ENCODE data around the gene FAR2.
A peak's percentile ranks its signal among the peaks of the same experiment; 100 is the strongest.
"Not testable (repeated sequence)": the region's sequence is repeated elsewhere in the genome, so short reads cannot be mapped to it uniquely, and the experiment has no call there.

Gene FAR2

DNA sequence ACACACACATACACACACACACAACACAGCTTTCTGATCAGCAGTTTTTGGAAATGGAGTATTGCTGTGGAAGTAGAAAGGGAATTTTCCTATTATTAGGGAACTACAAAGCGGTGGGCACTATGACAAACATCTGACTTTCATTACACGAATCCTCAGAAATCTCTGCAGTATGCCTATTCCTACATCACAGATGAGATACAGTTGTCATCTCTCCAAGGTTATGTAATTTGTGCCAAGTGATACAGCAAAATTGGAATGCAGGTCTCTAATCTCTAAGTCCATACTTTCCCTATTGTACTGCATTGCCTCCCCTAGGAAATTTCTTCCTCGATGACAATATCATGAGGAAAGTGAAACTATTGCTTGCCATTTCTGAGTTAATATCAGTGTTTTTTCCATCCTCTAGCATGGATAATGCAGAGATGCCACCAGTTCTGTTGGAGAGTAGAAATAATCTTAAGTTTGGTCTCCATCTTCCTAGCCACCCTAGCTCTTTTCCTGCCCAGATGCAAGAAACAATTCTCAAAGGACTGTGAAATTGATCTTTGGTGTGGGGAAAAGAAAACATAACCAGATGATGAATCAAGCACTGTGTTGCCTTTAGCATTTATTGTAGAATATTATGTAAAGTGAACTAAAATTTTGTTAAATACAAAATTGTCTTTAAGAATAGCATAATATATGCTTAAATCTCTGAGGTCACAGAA lies 137.2 kb downstream of the FAR2 start:
- no peak for DNase-seq

DNA sequence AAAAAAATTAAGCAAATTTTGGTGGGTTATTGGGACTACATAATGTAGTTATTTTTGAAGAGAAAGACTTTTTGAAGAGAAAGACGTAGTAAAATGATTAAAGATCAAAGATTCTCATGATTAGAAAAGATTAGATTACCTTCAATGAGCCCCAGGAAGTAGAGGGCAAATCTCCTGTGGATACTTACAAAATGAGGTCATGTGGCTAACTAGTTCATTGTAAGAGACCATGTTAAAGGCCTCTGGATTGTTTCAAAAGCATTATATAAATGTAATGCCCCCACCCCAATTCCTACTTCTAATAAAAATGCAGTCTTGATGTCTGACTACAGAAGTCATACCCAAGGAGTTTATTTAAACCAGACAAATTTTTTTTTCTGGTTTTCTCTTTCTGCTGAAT lies 138.5 kb downstream of the FAR2 start:
- no peak for DNase-seq

DNA sequence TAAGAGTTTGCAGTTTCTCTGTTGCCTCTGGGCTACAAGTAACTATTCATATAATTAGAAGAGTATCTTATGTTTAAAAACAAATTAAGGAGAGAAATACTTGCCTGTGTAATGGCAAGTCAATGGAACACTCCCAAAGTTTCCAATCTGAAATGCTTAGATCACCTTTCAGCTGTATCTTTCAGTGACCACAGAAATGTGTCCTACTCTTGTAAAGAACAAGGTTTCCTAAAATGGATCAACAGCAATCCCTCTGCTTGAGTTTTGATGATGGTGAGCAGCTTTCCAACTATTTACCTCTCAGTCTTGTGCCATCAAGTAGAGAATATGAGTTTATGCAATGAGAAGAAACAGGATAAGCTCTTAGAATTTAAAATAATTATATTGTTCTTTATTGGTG lies 139.0 kb downstream of the FAR2 start:
- DNase-seq = no peak

DNA sequence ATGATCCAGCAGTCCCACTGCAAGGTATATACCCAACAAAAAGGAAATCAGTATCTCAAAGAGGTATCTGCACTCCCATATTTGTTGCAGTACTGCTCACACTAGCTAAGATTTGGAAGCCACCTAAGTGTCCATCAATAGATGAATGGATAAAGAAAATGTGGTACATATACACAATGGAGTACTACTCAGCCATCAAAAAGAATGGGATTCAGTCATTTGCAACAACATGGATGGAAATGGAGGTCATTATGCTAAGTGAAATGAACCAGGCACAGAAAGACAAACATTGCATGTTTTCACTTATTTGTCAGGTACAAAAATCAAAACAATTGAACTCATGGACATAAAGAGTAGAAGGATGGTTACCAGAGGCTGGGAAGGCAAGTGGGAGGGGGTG lies 141.4 kb downstream of the FAR2 start:
- DNase-seq = not testable (repeated sequence)

DNA sequence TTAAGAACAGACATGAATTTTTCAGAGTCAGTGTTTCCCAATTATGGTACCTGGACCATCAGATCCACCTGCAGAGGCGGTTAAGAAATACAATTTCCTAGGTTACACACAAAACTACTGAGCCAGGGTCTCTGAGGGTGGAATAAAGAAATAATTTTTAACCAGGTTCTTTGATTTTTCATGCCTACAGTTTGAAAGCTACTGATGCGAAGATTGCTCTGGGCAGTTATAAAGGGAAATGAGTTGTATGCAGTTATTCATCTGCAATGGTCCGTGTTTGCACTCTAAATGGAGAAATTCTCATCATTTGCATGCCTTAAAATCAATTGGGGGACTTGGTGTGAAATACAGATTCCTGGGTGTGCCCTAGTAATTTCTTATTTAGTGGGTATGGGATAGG lies 142.1 kb downstream of the FAR2 start:
- DNase-seq = no peak

DNA sequence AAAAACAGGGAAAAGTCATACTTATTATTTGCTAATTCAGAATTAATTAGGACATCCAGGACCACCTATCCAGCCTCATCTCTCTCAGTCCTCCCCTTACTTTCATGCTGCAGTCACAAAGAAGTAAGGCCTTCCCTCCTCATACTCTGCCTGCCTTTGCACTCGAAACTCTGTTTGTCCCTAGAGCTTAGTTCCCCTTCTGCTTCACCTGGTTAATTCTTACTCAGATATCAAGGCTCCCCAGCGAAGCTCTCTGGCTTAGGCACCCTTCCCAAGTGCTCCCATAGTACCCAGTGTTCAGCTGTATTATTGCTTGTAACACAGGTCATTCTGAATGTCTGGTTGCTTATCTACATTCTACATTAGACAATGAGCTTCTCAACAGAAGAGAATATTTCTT lies 150.6 kb downstream of the FAR2 start:
- no peak for DNase-seq

DNA sequence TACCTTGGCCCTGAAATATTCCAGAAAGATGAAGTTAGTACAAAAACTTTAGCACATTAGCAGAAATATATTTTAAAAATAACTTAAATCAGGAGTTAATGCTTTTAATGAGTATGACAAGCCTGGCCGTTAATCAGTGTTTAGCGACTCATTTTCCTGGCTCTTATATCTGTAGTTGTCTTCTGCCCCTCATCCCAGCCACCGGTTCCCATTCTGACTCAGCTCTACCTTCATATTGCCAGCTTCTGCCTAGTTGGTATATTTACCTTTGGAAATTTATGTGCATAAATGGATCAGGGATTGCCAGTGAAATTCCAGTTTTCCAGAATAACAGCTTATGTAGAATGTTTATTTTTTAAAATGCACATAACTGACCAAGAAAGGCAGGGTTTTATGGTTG lies 152.0 kb downstream of the FAR2 start:
- no peak for DNase-seq

DNA sequence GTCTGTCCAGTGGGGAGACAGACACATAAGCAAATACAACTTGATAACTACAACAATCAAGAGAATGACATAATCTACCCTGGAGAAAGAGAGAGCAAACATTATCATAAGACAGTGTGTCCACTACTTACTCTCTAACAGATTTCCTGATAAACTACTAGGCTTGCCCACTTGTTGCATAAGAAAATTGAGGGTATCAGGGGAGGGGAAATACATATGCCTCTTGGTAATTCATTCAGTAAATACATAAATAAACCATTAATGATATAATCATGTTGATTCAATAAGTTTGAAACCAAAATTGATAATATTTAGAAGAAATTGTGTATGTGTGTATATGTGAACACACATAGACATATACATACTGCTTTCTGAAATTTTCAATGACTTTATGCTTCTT lies 155.3 kb downstream of the FAR2 start:
- no peak for DNase-seq

DNA sequence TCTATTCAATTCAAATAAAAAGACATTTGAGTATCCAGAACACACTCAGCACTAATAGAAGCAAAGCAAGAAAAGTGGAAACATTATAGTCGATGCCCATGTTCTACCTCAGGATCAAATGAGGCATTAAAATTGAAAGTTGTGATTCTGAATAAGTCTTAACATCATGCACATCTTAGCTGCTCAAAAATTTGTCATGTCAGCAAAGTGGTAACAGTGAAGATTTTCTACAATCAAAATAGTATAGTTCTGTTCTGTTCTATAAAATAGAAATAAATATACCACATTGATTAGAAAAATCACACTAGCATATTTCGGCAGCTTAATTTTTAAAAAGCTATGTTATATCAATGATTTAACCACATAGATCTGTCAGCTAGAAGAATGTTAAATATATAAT lies 157.2 kb downstream of the FAR2 start:
- no peak for DNase-seq

DNA sequence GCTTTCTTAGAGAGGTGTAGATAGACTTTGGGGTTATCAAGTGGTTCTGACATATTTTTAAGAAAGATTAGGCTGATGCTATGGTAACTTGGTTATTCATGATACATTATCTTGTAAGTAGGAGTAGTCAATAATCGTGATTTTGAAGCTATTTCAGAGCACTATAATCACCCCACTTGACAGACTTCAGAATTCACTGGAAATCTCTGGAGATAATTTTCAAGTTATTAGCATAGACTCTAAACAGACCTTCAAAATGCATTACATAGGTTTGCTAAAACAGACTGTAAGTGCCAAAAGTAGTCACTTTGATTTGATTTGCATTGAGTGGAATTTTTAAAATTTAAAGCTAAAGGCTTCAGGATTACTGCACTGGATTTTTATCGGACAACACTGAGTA lies 157.6 kb downstream of the FAR2 start:
- no peak for DNase-seq

DNA sequence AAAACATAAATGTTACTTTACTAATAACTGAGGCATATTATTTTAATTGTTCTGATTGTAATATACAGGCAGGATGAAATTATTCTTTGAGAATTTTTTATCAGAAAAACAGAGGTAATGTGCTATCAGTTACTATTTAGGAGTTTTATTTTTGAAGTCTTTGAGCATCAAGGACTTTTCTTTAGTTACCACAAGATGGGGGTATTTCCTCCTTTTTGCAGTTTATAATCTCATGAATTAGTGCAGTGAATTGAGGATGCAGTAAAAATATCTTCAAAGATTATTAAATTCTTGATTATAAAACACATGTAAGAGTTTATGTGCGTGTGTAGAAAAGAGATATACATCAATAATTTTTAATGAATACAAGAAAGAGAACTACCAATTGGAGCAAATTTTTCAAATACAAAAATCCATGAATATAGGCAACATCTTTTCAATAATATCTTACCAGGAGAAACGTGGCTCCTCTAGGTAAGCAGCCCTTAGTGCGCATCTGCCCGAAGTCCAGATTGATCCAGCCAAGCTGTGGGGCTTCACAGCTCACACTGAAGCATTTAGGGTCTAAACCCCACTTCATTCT lies 160.3 kb downstream of the FAR2 start:
- no peak for DNase-seq

DNA sequence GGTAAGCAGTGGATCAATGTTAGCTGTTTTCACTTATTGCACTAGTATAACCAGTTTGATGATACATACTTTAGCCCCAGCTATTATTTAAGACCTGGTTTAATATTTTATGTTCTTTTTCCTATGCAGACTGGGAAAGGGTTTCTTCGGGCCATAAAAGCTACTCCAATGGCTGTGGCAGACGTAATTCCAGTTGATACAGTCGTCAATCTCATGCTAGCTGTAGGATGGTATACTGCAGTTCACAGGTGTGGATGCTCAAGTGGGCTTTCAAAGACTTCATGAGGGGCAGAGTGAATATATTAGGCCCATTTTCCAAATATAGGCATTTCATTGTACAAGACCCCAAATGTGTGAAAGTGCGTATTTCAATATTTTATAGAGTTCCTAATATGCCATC lies 161.8 kb downstream of the FAR2 start:
- DNase-seq = no peak

DNA sequence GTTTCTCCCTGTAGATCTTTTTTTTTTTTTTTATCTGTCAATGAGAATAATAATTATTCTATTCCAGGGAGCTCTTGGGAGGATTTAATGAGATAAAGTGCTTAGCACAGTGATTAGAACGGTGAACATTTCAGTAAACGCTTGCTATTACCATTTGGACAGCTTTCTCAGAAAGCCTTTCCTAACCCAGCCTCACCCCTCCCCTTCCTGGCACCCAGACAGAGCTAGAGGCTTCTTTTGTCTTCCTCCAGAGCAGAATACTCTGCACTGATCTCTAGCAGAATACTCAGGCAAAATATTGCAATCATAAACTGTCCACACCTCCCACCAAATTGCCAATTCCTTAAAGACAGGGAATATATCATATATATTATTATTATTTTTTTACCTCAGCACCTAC lies 165.3 kb downstream of the FAR2 start:
- no peak for DNase-seq

DNA sequence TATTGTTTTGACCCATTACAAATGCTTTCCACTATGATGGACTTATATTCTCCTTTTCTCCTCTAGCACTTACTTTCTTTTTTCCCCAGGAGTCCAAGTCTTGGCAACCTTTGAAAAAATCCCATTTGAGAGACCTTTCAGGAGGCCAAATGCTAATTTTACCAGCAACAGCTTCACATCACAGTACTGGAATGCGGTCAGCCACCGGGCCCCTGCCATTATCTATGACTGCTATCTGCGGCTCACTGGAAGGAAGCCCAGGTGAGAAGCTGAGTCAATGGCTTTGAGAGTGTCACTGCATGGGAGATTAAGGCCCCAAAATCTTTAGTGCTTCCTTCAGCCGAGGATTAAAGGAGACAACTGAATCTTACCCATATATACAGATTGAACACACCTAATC lies 167.7 kb downstream of the FAR2 start:
- no peak for DNase-seq

DNA sequence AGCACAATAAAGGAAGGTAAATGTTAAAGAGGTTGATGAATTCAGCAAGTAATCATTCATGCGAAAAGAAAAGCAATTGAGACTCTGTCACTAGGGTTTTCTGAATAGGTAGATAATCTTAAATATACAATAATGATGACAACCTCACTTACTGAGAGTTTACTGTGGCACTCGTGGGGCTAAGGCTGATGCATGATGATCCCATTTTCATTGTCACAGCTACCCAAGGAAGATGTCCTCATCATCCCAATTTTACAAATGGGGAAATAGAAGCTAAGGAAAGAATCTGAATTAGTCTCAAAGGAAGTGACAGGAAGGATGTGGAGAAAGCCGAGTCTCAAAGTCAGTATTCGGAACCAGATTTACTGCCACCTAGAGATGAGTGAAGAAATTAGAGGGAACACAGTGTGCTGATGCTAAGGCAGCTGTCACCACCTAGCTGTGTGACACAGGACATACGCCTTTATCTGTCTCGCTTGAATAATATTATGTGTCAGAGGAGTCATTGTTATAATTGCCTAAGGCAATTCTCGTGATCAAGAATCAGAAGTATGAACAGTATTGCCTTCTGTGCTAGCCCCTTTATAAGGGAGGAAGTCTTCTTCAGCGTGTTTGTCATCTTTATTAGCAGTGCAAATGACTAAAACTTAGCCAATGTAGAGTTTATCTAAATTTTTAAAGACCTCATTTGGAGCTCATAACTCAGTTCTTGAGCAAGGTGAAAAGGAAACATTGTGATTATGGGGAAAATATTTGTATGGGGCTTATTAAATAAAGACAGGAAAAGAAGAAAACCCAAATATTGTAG lies 168.7 kb downstream of the FAR2 start:
- DNase-seq = peak; percentile 71

DNA sequence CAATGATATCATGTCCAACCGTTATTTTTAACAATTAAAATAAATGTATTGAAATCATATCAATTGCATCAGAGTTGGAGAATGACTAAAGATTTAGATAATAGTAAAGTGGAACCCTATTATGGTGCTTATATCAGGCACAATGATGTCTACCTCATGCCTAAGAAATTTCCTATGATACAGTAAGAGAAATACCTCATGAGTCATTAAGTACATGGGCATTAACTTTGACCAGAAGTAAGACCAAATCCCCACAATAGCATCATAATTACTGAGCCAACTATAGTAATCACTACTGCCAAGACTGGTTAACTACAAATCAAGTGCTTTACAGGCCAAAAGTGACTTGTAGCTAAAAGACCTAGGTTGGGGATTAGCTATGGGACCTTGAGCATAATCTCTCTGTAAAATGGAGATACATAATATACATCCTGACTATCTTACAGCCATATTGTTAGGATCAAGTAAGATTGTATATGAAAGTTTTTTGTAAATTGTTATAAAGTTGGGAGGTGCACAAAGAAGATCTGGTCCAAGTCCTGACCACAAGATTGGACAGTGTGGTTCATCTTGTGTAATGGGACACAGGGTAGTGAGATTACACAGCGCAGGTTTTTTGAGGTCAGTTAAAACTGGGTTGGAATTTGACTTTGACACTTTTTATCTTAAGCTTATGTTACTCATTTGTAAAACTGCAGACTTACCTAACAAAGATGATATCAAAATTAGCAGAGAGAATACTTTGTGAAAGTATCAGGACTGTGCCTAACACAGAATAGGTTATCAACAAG lies 171.4 kb downstream of the FAR2 start:
- no peak for DNase-seq

DNA sequence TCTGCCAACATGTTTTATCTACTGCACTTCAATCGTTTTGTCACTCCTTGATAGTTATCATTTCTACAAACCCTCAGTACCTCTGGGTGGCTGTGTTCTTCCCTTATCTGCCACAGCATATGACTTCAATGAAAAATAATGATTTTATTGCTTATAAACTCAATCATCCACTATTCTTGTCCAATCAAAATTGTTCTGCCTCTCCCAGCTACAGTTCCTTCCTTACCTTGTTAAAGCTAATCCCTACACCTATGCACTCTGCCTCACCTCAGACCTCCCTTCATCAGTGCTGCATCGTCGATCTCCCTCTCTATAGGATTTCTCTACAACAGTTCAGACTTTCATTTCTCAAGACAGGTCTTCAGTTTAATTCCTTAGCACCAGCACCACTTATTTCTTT lies 173.1 kb downstream of the FAR2 start:
- no peak for DNase-seq

DNA sequence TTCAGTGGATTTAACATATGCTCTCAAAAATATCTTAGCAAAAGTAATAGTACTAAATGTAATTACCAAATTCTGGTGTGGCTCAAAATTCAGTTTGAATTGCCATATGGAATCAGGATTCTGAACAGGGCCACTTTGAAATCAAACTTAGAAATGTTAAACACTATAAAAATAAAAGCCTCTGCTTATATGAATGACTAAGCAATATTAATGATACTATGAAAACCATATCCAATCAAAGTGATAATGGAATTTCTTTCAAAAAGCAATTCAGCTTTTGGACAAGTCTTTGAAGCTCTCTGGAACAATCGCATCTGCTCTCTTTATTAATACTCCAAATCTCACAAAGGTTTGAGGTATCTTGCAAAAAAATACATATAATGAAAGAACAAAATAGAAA lies 180.3 kb downstream of the FAR2 start:
- DNase-seq = no peak

DNA sequence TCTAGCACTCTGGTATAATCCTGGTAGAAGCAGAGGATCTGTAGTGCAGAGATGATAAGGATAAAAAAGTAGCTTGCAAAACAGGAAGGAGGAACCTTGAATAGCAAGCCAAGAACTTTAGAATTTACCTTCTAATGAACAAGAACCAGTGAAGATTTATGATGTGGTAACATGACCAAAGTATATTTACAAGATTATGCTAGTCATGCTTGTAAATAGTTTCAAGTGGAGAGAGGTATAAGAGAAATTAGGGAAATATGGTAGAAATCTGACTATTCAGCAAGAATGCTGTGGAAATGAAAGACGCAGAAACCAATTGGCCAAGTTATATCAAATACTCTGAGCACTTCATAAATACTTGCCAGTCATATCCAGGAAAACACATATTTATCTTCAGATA lies 184.1 kb downstream of the FAR2 start:
- no peak for DNase-seq

DNA sequence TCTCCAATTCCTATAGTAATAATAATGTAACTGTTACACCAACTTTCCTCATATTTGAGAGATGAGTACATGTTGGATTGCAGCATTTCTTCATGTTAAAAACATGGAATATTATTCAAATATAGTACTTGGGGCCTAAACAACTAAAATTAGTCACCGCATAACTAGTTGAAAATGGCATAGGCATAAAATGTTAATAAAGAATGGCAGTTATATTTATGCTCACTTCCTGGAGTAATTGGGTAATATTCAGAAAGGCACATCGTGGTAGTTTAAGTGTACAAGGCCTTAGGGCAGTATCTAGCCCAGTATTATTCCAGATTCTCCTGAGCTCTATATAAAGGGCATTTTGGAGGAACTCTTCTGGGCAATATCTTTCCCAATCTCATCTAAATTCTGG lies 185.9 kb downstream of the FAR2 start:
- no peak for DNase-seq

DNA sequence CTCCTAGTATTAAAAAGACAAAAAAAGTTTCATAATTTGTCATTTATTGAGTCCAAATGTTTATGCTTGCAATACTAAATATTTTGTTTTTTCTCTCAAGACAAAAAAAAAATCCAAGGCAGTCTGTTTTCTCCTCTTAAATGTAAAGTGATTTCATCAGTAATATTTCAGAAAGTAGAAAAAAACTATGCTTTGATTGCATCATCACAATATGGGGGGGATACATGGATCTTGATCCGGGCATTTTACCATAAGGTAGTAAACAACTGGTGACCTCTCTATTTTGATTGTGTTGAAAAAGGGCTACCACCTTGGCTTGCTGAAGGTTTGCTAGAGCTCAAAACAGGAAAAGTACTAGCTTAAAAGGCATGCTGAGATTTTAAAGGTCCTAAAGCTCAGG lies 188.2 kb downstream of the FAR2 start:
- no peak for DNase-seq

DNA sequence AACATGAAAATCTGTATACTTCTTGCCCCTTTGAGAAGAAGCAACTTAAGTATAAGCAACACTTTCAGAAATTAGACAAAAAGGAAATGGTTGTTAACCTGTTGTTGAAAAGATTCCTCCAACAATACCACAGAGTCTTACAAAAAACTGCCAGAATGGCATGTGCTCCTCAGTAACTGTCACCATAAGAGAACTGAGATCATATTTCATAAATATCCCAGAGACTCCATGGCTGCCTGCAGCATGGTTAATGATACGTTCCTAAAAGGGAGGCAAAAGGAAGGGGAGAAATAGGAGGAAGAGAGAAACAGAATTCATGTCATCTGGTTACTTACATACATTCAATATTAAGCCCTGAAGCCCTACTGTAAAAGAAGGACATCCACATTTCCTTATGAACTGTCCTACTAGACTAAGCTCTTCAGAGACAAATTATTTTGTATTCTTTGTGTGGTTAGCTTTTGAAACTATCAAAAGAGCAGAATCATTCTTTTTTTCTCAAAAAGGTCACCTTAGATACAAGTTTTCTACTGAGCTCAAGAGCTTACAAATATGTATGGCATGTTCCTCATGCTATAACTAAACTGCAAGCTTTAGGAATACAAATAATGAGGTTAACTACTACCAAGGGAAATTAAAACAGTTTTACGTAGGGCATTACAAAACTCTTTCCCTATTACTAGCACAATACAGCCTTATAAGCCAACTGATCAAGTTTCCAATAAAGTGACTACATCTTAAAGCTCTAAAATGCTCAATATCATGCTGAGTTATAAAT lies 194.1 kb downstream of the FAR2 start:
- no peak for DNase-seq

All from CD4-positive, alpha-beta T cell treated with Interleukin-4 for 4 hours (primary cell).